Type B pancreatic cell (in vitro differentiated cells): ENCODE results near the gene CYB5RL. TPM values are rescaled to one million over a fixed set of nuclear protein-coding genes. Genes with fewer than 3 reads are reported as not detected.
"Not testable (repeated sequence)": the region's sequence is repeated elsewhere in the genome, so short reads cannot be mapped to it uniquely, and the experiment has no call there.

Experiments
- DNase-seq: peaks from one replicate; pipeline ENCODE4 v3.0.0; 2021; ENCODE audit warnings: mixed read lengths; ENCODE audit not compliant: unreplicated experiment; ENCODE audit errors: extremely low spot score
- H3K27ac Mint-ChIP-seq: 2 replicates; pipeline ENCODE4 v1.8.0; 2021; ENCODE audit warnings: mild to moderate bottlenecking, mixed read lengths
- H3K27me3 Mint-ChIP-seq: 2 replicates; pipeline ENCODE4 v1.8.0; 2021; ENCODE audit warnings: mixed read lengths
- H3K36me3 Mint-ChIP-seq: 2 replicates; pipeline ENCODE4 v1.8.0; 2021; ENCODE audit warnings: mixed read lengths
- H3K4me1 Mint-ChIP-seq: one replicate; pipeline ENCODE4 v1.8.0; 2021; ENCODE audit warnings: mixed read lengths; ENCODE audit not compliant: unreplicated experiment
- H3K4me3 Mint-ChIP-seq: 2 replicates; pipeline ENCODE4 v1.8.0; 2021; ENCODE audit warnings: mild to moderate bottlenecking, mixed read lengths
- H3K9me3 Mint-ChIP-seq: 2 replicates; pipeline ENCODE4 v1.8.0; 2021; ENCODE audit warnings: mixed read lengths
- CTCF ChIP-seq: fragments of 200-600 bp; sonication (generic); conservative IDR thresholded peaks from 2 replicates; pipeline ENCODE4 v1.5.0; 2021; ENCODE audit warnings: antibody characterized with exemption, mild to moderate bottlenecking
- total RNA-seq: library from RNA; stranded (reverse); gene quantifications from 2 replicates; pipeline ENCODE4 v1.2.1, GENCODE V29; 2021; ENCODE audit warnings: low replicate concordance

Gene CYB5RL
- total RNA-seq, 1 donor from 2014 or later, result 10.9 TPM

- Mint-ChIP-seq H3K4me3 (no peak overlapping the region), H3K27ac (no peak overlapping the region), H3K4me1 (peaks cover 7% of the 10 kb centered on the region), H3K9me3 (no peaks in the 10 kb centered on the region), H3K27me3 (no peaks in the 10 kb centered on the region), H3K36me3 (no peaks in the 10 kb centered on the region)
- no peak for DNase-seq
- TF ChIP-seq CTCF, result no peak
These were observed 32.2 kb downstream of the CYB5RL start for GRCh38 chr1:54167422-54168139.

- H3K27me3 Mint-ChIP-seq, H3K4me1 Mint-ChIP-seq, DNase-seq, H3K36me3 Mint-ChIP-seq, H3K9me3 Mint-ChIP-seq, H3K27ac Mint-ChIP-seq, H3K4me3 Mint-ChIP-seq: not testable (repeated sequence)
These were observed 33.5 kb downstream of the CYB5RL start for GRCh38 chr1:54166357-54166756.

- Mint-ChIP-seq H3K4me3 (no peak overlapping the region), H3K36me3 (no peaks in the 10 kb centered on the region), H3K27me3 (no peaks in the 10 kb centered on the region), H3K9me3 (no peaks in the 10 kb centered on the region), H3K27ac (no peak overlapping the region), H3K4me1 (no peaks in the 10 kb centered on the region)
- TF ChIP-seq CTCF, result no peak
- DNase-seq, result no peak
These were observed 34.7 kb downstream of the CYB5RL start for GRCh38 chr1:54165146-54165545.

- Mint-ChIP-seq H3K4me1 (no peaks in the 10 kb centered on the region), H3K9me3 (no peaks in the 10 kb centered on the region), H3K4me3 (no peak overlapping the region), H3K36me3 (no peaks in the 10 kb centered on the region), H3K27me3 (no peaks in the 10 kb centered on the region), H3K27ac (no peak overlapping the region)
- DNase-seq, result no peak
- no peak for TF ChIP-seq CTCF
These were observed 36.3 kb downstream of the CYB5RL start for GRCh38 chr1:54163573-54163972.

GRCh38 chr1:54163051-54163450 lies 36.8 kb downstream of the CYB5RL start:
- no peak for TF ChIP-seq CTCF
- no peak overlapping the region for H3K4me3 Mint-ChIP-seq
- no peak overlapping the region for H3K27ac Mint-ChIP-seq
- no peak for DNase-seq
- H3K27me3 Mint-ChIP-seq, result no peaks in the 10 kb centered on the region
- H3K9me3 Mint-ChIP-seq, result no peaks in the 10 kb centered on the region
- H3K36me3 Mint-ChIP-seq, result no peaks in the 10 kb centered on the region
- no peaks in the 10 kb centered on the region for H3K4me1 Mint-ChIP-seq

GRCh38 chr1:54161495-54162168 lies 38.2 kb downstream of the CYB5RL start:
- TF ChIP-seq CTCF, result no peak
- no peaks in the 10 kb centered on the region for H3K36me3 Mint-ChIP-seq
- H3K9me3 Mint-ChIP-seq, result no peaks in the 10 kb centered on the region
- DNase-seq, result no peak
- no peak overlapping the region for H3K27ac Mint-ChIP-seq
- no peak overlapping the region for H3K4me3 Mint-ChIP-seq
- H3K4me1 Mint-ChIP-seq, result no peaks in the 10 kb centered on the region
- no peaks in the 10 kb centered on the region for H3K27me3 Mint-ChIP-seq
